ENCODE measurements around the gene EBF3.

DNA sequence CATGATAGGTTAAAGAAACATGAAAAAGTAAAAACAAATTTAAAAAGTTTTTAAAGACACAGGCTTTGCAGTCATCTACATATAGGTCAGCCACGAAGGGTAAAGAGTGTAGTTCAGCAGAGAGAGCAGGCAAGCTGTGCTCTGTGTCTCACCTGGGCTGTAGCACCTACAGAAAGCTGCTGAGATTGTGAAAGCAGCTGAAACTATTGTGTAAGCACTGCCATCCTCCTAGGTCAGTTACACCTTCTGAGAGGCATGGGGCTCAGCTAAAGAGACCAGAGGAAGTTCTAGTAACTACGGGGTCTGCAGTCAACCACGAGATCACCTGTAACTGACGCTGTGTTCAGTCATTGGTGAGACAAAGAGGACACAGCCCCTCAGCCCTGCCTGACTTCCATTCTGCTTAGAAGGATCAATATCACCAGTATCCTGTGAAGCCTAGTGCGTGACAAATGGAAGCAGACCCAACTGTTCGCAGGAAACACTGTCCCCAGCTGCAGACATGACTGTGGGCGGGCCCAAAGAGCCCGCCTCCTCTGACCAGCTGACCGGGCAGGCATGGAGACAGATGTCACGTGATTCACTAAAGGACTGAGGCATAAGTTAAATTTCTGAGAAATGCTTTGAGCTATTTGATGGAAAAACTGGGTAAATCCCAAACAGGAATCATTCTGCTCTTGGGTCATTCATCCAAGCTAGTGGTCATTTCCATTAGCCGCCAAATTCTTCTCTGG, 87.9 kb downstream of the EBF3 start:
- TF ChIP-seq ARNT (IDR thresholded peaks at IDR 0.05), result no peak
- no peak for TF ChIP-seq GABPB2 (CRISPR knock-in tag; conservative IDR thresholded peaks at IDR 0.05)
- TF ChIP-seq POLR2AphosphoS5 (IDR thresholded peaks at IDR 0.05; ENCODE audit: control insufficient read depth, insufficient read depth, low read depth, low read length), result no peak
- TF ChIP-seq, protein P1, sequence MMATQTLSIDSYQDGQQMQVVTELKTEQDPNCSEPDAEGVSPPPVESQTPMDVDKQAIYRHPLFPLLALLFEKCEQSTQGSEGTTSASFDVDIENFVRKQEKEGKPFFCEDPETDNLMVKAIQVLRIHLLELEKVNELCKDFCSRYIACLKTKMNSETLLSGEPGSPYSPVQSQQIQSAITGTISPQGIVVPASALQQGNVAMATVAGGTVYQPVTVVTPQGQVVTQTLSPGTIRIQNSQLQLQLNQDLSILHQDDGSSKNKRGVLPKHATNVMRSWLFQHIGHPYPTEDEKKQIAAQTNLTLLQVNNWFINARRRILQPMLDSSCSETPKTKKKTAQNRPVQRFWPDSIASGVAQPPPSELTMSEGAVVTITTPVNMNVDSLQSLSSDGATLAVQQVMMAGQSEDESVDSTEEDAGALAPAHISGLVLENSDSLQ (IDR thresholded peaks at IDR 0.05), result no peak
- no peak for TF ChIP-seq ELF4 (CRISPR knock-in tag; IDR thresholded peaks at IDR 0.05)
- TF ChIP-seq TEAD1 (CRISPR knock-in tag; IDR thresholded peaks at IDR 0.05), result no peak
- no peak for TF ChIP-seq RNF2 (IDR thresholded peaks at IDR 0.05)
- no peak for TF ChIP-seq EZH2 (IDR thresholded peaks at IDR 0.05; ENCODE audit: borderline replicate concordance, low read depth, low read length)
- no peak for TF ChIP-seq SIN3A (IDR thresholded peaks at IDR 0.05; ENCODE audit: borderline replicate concordance in 2 of 2, control insufficient read depth in 1 of 2, low read depth in 2 of 2, low read length in 2 of 2)
